MM.1S (cell line): ENCODE results near the gene RTP5.

ENCODE experiments used
- DNase-seq: peaks from one replicate; pipeline ENCODE4 v3.0.0-alpha.2; 2015
- H2AFZ ChIP-seq: fragments of 300-600 bp; sonication (generic); 2 replicates; pipeline ENCODE4 v1.6.0; 2016; ENCODE audit warnings: antibody characterized with exemption, low read length
- H3F3A ChIP-seq: fragments of 300-600 bp; sonication (generic); 2 replicates; pipeline ENCODE4 v1.6.1; 2016; ENCODE audit warnings: mild to moderate bottlenecking, antibody characterized with exemption, low read length, moderate library complexity, mixed read lengths; ENCODE audit not compliant: insufficient read depth
- H3K27ac ChIP-seq: fragments of 300-600 bp; sonication (generic); 2 replicates; pipeline ENCODE4 v1.5.1; 2016; ENCODE audit warnings: mild to moderate bottlenecking, low read length
- H3K27me3 ChIP-seq: fragments of 300-600 bp; sonication (generic); replicated peaks from 2 replicates; pipeline ENCODE4 v1.6.0; 2016; ENCODE audit warnings: low read length; ENCODE audit not compliant: insufficient read depth
- H3K36me3 ChIP-seq: fragments of 300-600 bp; sonication (generic); replicated peaks from 2 replicates; pipeline ENCODE4 v1.6.1; 2016; ENCODE audit warnings: mild to moderate bottlenecking, low read length, mixed read lengths; ENCODE audit not compliant: insufficient read depth
- H3K4me1 ChIP-seq: fragments of 300-600 bp; sonication (generic); 2 replicates; pipeline ENCODE4 v1.6.1; 2016; ENCODE audit warnings: low read length, mixed read lengths
- H3K4me2 ChIP-seq: fragments of 300-600 bp; sonication (generic); 2 replicates; pipeline ENCODE4 v1.6.0; 2016; ENCODE audit warnings: low read depth, low read length
- H3K4me3 ChIP-seq: fragments of 300-600 bp; sonication (generic); 2 replicates; pipeline ENCODE4 v1.5.1; 2016; ENCODE audit warnings: low read length, mixed read lengths
- H3K79me2 ChIP-seq: fragments of 300-600 bp; sonication (generic); 2 replicates; pipeline ENCODE4 v1.6.1; 2016; ENCODE audit warnings: mixed run types, low read length, mixed read lengths
- H3K9ac ChIP-seq: fragments of 300-600 bp; sonication (generic); 2 replicates; pipeline ENCODE4 v1.6.1; 2016; ENCODE audit warnings: low read length, mixed read lengths
- H3K9me2 ChIP-seq: fragments of 300-600 bp; sonication (generic); replicated peaks from 2 replicates; pipeline ENCODE4 v1.6.1; 2016; ENCODE audit warnings: mild to moderate bottlenecking, low read length, mixed read lengths; ENCODE audit not compliant: insufficient read depth
- H3K9me3 ChIP-seq: fragments of 300-600 bp; sonication (generic); replicated peaks from 2 replicates; pipeline ENCODE4 v1.6.1; 2016; ENCODE audit warnings: mild to moderate bottlenecking, low read length, mixed read lengths; ENCODE audit not compliant: insufficient read depth
- H4K20me1 ChIP-seq: fragments of 300-600 bp; sonication (generic); 2 replicates; pipeline ENCODE4 v1.6.1; 2016; ENCODE audit warnings: mild to moderate bottlenecking, low read length, moderate library complexity, mixed read lengths; ENCODE audit not compliant: insufficient read depth
- EZH2 ChIP-seq: fragments of 300-600 bp; sonication (generic); optimal IDR thresholded peaks from 2 replicates; pipeline ENCODE3; 2017; ENCODE audit warnings: low read depth, mild to moderate bottlenecking, antibody characterized with exemption, low read length, mixed read lengths
- EZH2phosphoT487 ChIP-seq: fragments of 300-600 bp; sonication (generic); IDR thresholded peaks from 2 replicates; pipeline ENCODE4 v1.6.1; 2018; ENCODE audit warnings: antibody characterized with exemption, low read length
- TF ChIP-seq, protein P1 (sequence below): fragments of 300-600 bp; sonication (generic); IDR thresholded peaks from 2 replicates; pipeline ENCODE4 v1.5.1; 2016; ENCODE audit warnings: antibody characterized with exemption, low read length, mixed read lengths

Gene RTP5

GRCh38 chr2:241880311-241881073 is 11.0 kb downstream of the RTP5 start:
- no peaks in the 10 kb centered on the region for H3K27me3 ChIP-seq
- no peaks in the 10 kb centered on the region for H3K9me2 ChIP-seq
- no peaks in the 10 kb centered on the region for H3K36me3 ChIP-seq
- no peak for DNase-seq
- no peaks in the 10 kb centered on the region for H3K9me3 ChIP-seq
- H3K4me1 ChIP-seq: no peaks in the 10 kb centered on the region
- no peak overlapping the region; the same call in 1 of the 2 replicates for H3K9ac ChIP-seq
- peak overlapping the region; percentile 93 for H2AFZ ChIP-seq
- H3K27ac ChIP-seq: 0 out of 2 replicates have a peak overlapping the region, but pooled peaks have one; percentile 38
- no peaks in the 10 kb centered on the region for H4K20me1 ChIP-seq
- H3F3A ChIP-seq: peaks cover 7% of the 10 kb centered on the region; the same call in 1 of the 2 replicates
- H3K79me2 ChIP-seq: no peaks in the 10 kb centered on the region
- H3K4me3 ChIP-seq: peak overlapping the region; percentile 79
- no peak for TF ChIP-seq EZH2phosphoT487
- TF ChIP-seq EZH2: no peak
- TF ChIP-seq, protein P1, sequence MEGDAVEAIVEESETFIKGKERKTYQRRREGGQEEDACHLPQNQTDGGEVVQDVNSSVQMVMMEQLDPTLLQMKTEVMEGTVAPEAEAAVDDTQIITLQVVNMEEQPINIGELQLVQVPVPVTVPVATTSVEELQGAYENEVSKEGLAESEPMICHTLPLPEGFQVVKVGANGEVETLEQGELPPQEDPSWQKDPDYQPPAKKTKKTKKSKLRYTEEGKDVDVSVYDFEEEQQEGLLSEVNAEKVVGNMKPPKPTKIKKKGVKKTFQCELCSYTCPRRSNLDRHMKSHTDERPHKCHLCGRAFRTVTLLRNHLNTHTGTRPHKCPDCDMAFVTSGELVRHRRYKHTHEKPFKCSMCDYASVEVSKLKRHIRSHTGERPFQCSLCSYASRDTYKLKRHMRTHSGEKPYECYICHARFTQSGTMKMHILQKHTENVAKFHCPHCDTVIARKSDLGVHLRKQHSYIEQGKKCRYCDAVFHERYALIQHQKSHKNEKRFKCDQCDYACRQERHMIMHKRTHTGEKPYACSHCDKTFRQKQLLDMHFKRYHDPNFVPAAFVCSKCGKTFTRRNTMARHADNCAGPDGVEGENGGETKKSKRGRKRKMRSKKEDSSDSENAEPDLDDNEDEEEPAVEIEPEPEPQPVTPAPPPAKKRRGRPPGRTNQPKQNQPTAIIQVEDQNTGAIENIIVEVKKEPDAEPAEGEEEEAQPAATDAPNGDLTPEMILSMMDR: no peak
- H3K4me2 ChIP-seq: peak overlapping the region; percentile 76

DNA sequence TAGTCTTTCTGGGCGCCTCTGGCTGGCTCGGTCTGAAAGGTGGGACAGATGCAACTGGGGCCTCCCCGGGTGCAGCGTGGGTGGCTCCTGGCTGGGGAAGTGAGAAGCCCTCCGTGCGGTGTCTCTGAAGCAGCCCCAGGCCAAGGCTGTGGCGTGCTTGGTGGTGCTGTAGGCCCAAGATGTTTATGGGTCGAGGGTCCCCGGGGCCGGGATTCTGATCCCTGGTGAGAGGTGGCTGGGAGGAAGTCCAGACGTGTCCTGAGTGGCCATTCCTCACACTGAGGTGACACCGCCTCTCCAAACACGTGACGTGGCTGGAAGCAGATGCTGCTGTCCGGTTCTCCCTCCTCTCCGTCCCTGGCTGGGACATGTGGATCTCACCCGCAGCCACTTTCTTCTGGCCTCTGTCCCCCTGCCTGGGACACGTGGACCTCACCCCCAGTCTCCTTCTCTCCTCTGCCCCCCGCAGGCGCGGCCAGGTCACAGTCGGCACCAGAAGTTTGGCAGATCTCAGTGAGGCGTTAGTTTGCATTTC is 12.6 kb downstream of the RTP5 start:
- peak overlapping the region; percentile 98 for H3K4me2 ChIP-seq
- H3F3A ChIP-seq: peaks cover 7% of the 10 kb centered on the region; the same call in 1 of the 2 replicates
- no peaks in the 10 kb centered on the region for H3K4me1 ChIP-seq
- DNase-seq: peak; percentile 54
- peak overlapping the region; percentile 69 for H3K4me3 ChIP-seq
- no peaks in the 10 kb centered on the region for H3K36me3 ChIP-seq
- H3K27me3 ChIP-seq: no peaks in the 10 kb centered on the region
- no peaks in the 10 kb centered on the region for H3K79me2 ChIP-seq
- H3K9me3 ChIP-seq: no peaks in the 10 kb centered on the region
- peak overlapping the region; percentile 67 for H3K9ac ChIP-seq
- no peaks in the 10 kb centered on the region for H3K9me2 ChIP-seq
- H4K20me1 ChIP-seq: no peaks in the 10 kb centered on the region
- TF ChIP-seq EZH2phosphoT487 (no peak), EZH2 (no peak)
- TF ChIP-seq, protein P1: peak; percentile 37
- peak overlapping the region; percentile 69; the same call in 1 of the 2 replicates for H3K27ac ChIP-seq
- peak overlapping the region; percentile 81 for H2AFZ ChIP-seq

DNA sequence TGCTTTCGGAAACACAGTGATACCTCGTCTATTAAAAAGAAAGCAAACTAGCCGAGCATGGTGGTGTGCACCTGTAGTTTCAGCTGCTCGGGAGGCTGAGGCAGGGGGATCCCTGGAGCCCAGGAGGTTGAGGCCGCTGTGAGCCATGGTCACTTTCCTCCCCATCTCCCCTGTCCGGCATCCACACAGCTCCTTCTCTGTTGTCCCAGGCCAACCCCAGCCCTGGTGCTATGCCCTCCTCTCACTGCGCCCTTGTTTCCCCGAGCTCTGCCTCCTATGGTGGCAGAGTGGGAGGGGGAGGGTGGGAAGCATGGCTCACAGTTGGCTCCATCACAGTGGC is 15.4 kb downstream of the RTP5 start:
- Histone ChIP-seq H3K4me3 (no peak overlapping the region), H3K27ac (no peak overlapping the region), H3K9ac (no peak overlapping the region)

More for the DNA sequence above, 15.4 kb downstream of the RTP5 start:
- Histone ChIP-seq H3K4me1 (no peaks in the 10 kb centered on the region), H3K9me3 (no peaks in the 10 kb centered on the region), H3K79me2 (no peaks in the 10 kb centered on the region), H3K36me3 (no peaks in the 10 kb centered on the region), H2AFZ (no peak overlapping the region), H3K4me2 (no peak overlapping the region), H4K20me1 (no peaks in the 10 kb centered on the region), H3F3A (no peaks in the 10 kb centered on the region), H3K27me3 (no peaks in the 10 kb centered on the region), H3K9me2 (no peaks in the 10 kb centered on the region)
- no peak for DNase-seq
- TF ChIP-seq EZH2phosphoT487 (no peak), EZH2 (no peak)
- TF ChIP-seq, protein P1: no peak
